ENCODE measurements around the gene MAU2. TPM values are rescaled to one million over a fixed set of nuclear protein-coding genes. Genes with fewer than 3 reads are reported as not detected.

The MAU2 gene
- total and polyA plus RNA-seq, 10 of the 15 experiments (the other 5 are each of a cell fraction or from before 2014, with no cell fraction given): 1.8 to 47.2 (median 22.1) TPM

GRCh38 chr19:19329126-19329525, 8.5 kb downstream of the MAU2 start:
- TF ChIP-seq CHD2 (IDR thresholded peaks at IDR 0.05; ENCODE audit: borderline replicate concordance, low read depth, low read length): no peak
- 0 out of 2 replicates have a peak, but pooled peaks have one; percentile 10 for TF ChIP-seq GABPA (IDR thresholded peaks at IDR 0.05; ENCODE audit: low read depth)
- no peak overlapping the region for H3K9ac ChIP-seq (ENCODE audit: control insufficient read depth, insufficient read depth, low read length)
- H3K4me1 ChIP-seq (ENCODE audit: control insufficient read depth, insufficient read depth, low read length): no peaks in the 10 kb centered on the region
- ChIA-PET POLR2A (interaction anchor here (0.6 to 0.7 kb wide), 2 partner anchors 33 to 225 kb away, joined by 3 to 4 read pairs; no protein-coding TSS in a partner anchor), CTCF (interaction anchor here (0.6 kb wide), 1 partner anchor 13 kb away, joined by 3 read pairs; no protein-coding TSS in a partner anchor), RAD21 (ENCODE audit: unreplicated experiment) (no interaction called here), SMC1A (ENCODE audit: uncharacterized antibody, unreplicated experiment) (no interaction called here)
- peak; percentile 58 for ATAC-seq
- no peaks in the 10 kb centered on the region for H3K9me3 ChIP-seq (replicated peaks; ENCODE audit: control insufficient read depth, insufficient read depth, low read length)
- DNase-seq (ENCODE audit: low read depth, low spot score): no peak
- H3K79me2 ChIP-seq (ENCODE audit: control insufficient read depth, insufficient read depth, low read length): peaks cover 5% of the 10 kb centered on the region
- no peaks in the 10 kb centered on the region for H4K20me1 ChIP-seq (ENCODE audit: control insufficient read depth, insufficient read depth)
- no TSS peak for BruUV-seq (replicated peaks)
- H2AFZ ChIP-seq (ENCODE audit: control insufficient read depth, low read depth, low read length): no peak overlapping the region
- no peak overlapping the region for H3K4me2 ChIP-seq (ENCODE audit: control insufficient read depth, insufficient read depth)
- no peak overlapping the region for H3K27ac ChIP-seq (ENCODE audit: control insufficient read depth, insufficient read depth)
- 23% methylated on average over 6 of the region's 6 CpGs for WGBS (ENCODE audit: insufficient coverage, insufficient replicate concordance, low lambda C conversion rate, missing lambda C conversion rate)
- no peaks in the 10 kb centered on the region for H3K27me3 ChIP-seq (replicated peaks in 1 of 2; ENCODE audit: control insufficient read depth in 2 of 2, insufficient read depth in 2 of 2, low read length in 1 of 2)
- FAIRE-seq: no peak
- no peak overlapping the region for H3K4me3 ChIP-seq
- in situ Hi-C loops (cut with MboI) (no loop called here), intact Hi-C loops (cut with micrococcal nuclease; ENCODE audit: unreplicated experiment) (no loop called here)
- H3K36me3 ChIP-seq (ENCODE audit: control insufficient read depth in 2 of 2, insufficient read depth in 2 of 2, low read length in 1 of 2): peaks cover 3 to 20% of the 10 kb centered on the region in 2 experiments; a peak in 3 of 4 replicates

GRCh38 chr19:19334063-19334988, 13.7 kb downstream of the MAU2 start:
- no peak for FAIRE-seq
- H3K36me3 ChIP-seq (ENCODE audit: control insufficient read depth in 2 of 2, insufficient read depth in 2 of 2, low read length in 1 of 2): peaks cover 17 to 25% of the 10 kb centered on the region in 2 experiments; a peak in 3 of 4 replicates
- 88% methylated on average over 22 of the region's 22 CpGs for WGBS (ENCODE audit: insufficient coverage, insufficient replicate concordance, low lambda C conversion rate, missing lambda C conversion rate)
- no peaks in the 10 kb centered on the region for H3K27me3 ChIP-seq (replicated peaks in 1 of 2; ENCODE audit: control insufficient read depth in 2 of 2, insufficient read depth in 2 of 2, low read length in 1 of 2)
- ChIA-PET RAD21 (ENCODE audit: unreplicated experiment) (no interaction called here), CTCF (interaction anchor here (1.2 kb wide), 1 partner anchor 10 kb away, joined by 3 read pairs; no protein-coding TSS in a partner anchor), SMC1A (ENCODE audit: uncharacterized antibody, unreplicated experiment) (no interaction called here), POLR2A (no interaction called here)
- H3K9ac ChIP-seq (ENCODE audit: control insufficient read depth, insufficient read depth, low read length): no peak overlapping the region
- H3K9me3 ChIP-seq (replicated peaks; ENCODE audit: control insufficient read depth, insufficient read depth, low read length): no peaks in the 10 kb centered on the region
- in situ Hi-C loops (cut with MboI): no loop called here
- H3K4me3 ChIP-seq: no peak overlapping the region
- no peak overlapping the region for H3K27ac ChIP-seq (ENCODE audit: control insufficient read depth, insufficient read depth)
- H2AFZ ChIP-seq (ENCODE audit: control insufficient read depth, low read depth, low read length): no peak overlapping the region
- no peaks in the 10 kb centered on the region for H3K4me1 ChIP-seq (ENCODE audit: control insufficient read depth, insufficient read depth, low read length)
- H4K20me1 ChIP-seq (ENCODE audit: control insufficient read depth, insufficient read depth): no peaks in the 10 kb centered on the region; the same call in 1 of the 2 replicates
- BruUV-seq (replicated peaks): no TSS peak
- intact Hi-C loops (cut with micrococcal nuclease; ENCODE audit: unreplicated experiment): no loop called here
- no peak for ATAC-seq
- no peak overlapping the region for H3K4me2 ChIP-seq (ENCODE audit: control insufficient read depth, insufficient read depth)
- H3K79me2 ChIP-seq (ENCODE audit: control insufficient read depth, insufficient read depth, low read length): peaks cover 1% of the 10 kb centered on the region
- DNase-seq (ENCODE audit: low read depth, low spot score): no peak
- TF ChIP-seq IRF4 (IDR thresholded peaks at IDR 0.05; ENCODE audit: low read depth, low read length): no peak
- TF ChIP-seq POLR2A (IDR thresholded peaks at IDR 0.05; ENCODE audit: low read depth, low read length): no peak; the same call in 1 of the 2 replicates
- TF ChIP-seq ZNF24 (IDR thresholded peaks at IDR 0.05): no peak
- no peak for TF ChIP-seq IKZF2 (IDR thresholded peaks at IDR 0.05)
- TF ChIP-seq IRF3 (IDR thresholded peaks at IDR 0.05): no peak
- no peak for TF ChIP-seq REST (IDR thresholded peaks at IDR 0.05; ENCODE audit: low read depth, low read length)
- no peak for TF ChIP-seq MYC (IDR thresholded peaks at IDR 0.05; ENCODE audit: insufficient read depth, insufficient read length, insufficient replicate concordance, low read length, severe bottlenecking)
